GM12891 (cell line): ENCODE data around the gene GPC3.

Source experiments
- PAX5 ChIP-seq: IDR thresholded peaks from 2 replicates; pipeline ENCODE4 v1.6.1; 2011; ENCODE audit warnings: low read length, moderate library complexity, mild to moderate bottlenecking; ENCODE audit not compliant: insufficient read depth, severe bottlenecking
- POLR2A ChIP-seq: IDR thresholded peaks from 2 replicates; pipeline ENCODE4 v1.6.1; 2011; ENCODE audit warnings: low read depth, low read length, control low read depth
- POLR2AphosphoS5 ChIP-seq: IDR thresholded peaks from 2 replicates; pipeline ENCODE4 v1.6.1; 2011; ENCODE audit warnings: low read depth, low read length, control low read depth
- SPI1 ChIP-seq: IDR thresholded peaks from 2 replicates; pipeline ENCODE4 v1.6.1; 2011; ENCODE audit warnings: low read depth, low read length, control low read depth

DNA sequence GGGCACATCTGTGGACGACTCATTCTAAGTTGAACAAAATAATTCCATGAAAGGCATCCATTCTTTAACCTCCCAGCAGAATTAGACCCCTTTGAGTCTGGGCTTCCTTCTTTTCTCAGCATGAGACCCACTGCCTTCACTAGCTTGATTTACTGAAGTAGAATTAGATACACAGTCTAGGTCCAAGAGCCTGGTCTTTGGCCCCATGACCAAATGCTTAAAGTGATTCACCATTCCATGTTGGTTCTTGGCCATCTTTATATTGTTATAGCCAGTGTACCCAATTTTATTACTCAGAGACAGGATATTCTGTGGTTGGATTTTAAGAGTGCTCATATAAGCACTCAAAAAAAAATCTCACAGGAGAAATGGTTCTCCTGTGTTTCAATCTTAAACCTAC, 414.8 kb downstream of the GPC3 start:
- TF ChIP-seq PAX5 (no peak), POLR2AphosphoS5 (no peak), POLR2A (no peak), SPI1 (no peak)
